Fibroblast of skin of right biceps (primary cell): ENCODE results near the gene UBE2F.

ENCODE experiments used
- DNase-seq: peaks from one replicate; pipeline ENCODE4 v3.0.0-alpha.2; 2013

The UBE2F gene, protein sequence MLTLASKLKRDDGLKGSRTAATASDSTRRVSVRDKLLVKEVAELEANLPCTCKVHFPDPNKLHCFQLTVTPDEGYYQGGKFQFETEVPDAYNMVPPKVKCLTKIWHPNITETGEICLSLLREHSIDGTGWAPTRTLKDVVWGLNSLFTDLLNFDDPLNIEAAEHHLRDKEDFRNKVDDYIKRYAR

DNA sequence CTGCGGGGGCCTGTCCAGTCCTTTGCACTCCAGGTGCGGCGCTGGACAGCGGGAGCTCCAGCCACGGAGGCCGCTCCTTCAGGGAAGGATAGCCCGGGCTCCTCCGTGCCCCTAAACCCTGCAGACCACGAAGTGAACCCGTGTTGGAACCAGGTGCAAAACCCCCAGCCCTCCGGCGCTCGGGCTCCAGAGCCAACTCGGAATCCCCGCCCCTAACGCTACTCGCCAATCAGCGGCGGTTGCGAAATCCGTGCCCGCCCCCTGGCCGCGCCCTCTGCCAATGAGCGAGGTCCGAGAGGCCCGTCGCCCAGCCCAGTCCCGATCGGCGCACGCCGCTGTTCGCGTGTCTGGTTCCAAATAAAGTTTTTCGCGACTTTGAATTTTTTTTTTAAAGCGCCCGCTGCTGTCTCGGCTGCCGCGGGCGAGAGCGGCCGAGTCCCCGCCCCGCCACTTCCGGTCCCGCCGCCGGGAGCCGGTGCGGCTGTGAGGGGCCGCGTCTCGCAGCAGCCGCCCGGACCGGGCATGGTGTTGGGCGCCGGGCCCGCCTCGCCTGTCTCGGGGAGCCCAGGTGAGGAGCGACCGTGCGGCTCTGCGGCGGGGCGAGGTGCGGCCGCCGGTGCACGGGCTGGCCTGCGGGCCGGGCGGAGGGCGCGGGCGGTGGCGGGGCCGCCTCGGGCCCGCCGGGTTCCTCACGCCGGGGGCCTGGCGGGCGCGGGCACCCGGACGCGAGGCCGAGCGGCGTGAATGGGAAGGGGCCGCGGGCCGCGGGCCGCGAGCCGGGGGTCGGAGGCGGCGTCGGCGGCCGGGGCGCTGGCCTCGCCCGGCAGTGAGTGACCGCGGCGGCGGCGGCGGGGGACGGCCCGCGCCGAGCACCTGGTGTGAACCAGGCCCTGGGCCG lies at the start of gene UBE2F:
Gene UBE2F (plus strand): TSS at position 450 of the 898 bp plus-strand sequence. CDS start 6,094 bp downstream, outside the sequence.
- DNase-seq, result peak; percentile 97

DNA sequence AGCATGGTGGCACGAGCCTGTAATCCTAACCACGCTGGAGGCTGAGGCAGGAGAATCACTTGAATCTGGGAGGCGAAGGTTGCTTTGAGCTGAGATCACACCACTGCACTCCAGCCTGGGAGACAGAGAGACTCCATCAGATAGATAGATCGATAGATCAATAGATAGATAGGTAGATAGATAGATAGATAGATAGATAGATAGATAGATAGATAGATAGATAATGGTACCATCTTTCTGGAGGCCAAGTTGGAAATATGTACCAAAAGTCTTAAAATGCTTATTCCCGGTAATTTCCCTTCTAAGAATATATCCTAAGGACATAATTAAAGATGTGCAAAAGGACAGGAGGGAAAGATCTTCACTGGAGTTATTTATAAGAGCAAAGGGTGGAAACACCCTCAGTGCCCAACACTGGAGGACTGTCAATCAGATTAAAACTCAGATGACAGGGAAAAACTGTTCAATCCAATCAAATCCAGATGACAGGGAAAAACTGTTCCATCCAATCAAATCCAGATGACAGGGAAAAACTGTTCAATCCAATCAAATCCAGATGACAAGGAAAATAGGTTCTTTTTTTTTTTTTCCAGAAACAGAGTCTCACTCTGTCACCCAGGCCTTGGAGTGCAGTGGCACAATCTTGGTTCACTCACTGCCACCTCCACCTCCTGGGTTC lies 49.0 kb upstream of the UBE2F start:
- DNase-seq, result no peak

DNA sequence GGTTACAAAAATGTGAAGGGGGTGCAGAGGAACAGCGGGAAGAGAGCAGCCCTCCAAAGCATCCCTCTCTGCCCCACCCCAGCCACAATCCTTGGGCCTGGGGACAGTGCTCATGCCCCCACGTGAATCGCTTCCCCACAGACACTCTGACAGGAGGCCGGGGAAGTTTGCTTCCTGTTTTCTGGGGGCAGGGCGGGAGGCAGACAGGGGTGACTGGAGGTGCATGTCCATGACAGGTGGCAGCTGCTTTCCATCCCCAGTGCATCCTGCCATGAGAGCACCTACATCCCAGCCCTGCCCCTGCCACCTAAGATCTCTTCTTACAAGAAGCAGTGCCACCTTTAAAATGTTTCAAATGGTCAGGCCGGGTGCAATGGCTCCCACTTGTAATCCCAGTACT lies 47.2 kb upstream of the UBE2F start:
- DNase-seq, result no peak

DNA sequence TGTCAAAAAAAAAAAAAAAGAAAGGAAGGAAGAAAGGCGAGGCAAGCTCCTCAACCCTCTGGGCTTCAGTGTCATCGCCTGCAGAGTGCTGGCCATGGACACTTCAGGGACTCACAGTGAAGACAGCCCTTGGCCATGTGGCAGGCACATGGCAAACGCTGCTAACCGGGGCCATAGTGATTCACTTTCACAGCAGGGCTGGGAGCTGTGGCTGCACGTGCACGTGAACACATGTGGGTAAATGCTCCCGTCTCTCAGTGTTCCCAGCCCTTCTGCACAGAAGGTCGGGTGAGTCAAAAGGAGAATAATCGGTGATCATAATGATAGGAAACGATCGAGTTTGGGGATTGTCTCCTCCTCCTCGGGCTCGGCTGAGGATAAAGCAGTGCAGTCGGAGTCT lies 46.1 kb upstream of the UBE2F start:
- peak; percentile 48 for DNase-seq

DNA sequence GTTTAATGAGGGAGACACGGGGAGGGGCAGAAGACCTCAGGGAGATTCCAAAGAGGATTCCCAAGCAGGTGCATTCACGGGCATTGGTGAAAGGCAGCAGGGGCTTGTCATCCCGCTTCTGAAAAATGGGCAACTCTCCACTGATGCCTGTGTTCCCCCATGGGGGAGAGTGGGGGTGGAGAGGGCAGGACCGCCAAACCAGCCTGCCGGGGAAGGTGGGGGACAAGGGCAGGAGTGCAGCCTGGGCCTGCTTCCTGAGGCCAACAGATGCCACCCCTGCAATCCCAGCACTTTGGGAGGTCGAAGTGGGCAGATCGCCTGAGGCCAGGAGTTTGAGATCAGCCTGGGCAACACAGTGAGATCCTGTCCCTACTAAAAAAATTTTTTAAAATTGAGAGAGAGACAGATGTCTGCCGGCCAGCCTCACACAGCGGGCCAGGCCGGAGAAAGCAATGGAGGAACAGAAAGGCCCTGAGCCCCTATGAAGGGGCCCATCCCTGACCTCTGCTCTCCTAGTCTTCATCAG lies 44.8 kb upstream of the UBE2F start:
- DNase-seq, result no peak

DNA sequence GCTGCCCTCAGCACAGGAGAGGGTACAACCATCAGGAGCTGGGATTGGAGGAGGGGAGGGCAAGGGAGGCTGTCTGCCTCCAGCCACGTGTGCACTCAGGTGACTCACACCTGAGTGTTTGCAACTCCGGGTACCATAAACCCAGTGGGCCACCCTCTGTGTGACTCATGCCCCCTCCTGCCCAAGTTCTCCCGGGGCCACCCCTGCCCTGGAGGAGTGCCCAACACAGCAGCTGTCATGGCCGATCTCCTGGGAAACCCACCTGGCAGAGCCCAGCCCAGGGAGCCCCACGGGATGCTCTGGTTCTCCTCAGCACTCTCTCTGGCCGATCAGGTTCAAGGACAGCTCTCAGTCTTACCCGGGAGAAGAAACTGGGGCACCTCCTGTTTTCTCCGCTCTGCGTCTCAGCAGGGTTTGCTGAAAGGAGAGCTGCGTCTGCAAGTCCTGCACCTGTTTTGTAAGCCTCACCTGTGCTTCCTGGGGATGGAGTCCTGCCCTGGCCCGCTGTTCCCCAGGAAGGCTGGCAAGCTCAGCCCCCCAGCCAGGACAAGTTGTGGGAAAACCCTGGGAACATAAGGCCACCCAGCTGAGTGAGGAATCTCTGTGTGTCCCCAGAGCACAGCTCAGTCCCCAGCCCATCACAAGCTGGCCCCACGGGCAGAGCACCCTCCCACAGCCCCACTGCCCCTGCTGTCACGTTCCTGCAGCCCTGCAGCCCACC lies 44.0 kb upstream of the UBE2F start:
- DNase-seq, result no peak

DNA sequence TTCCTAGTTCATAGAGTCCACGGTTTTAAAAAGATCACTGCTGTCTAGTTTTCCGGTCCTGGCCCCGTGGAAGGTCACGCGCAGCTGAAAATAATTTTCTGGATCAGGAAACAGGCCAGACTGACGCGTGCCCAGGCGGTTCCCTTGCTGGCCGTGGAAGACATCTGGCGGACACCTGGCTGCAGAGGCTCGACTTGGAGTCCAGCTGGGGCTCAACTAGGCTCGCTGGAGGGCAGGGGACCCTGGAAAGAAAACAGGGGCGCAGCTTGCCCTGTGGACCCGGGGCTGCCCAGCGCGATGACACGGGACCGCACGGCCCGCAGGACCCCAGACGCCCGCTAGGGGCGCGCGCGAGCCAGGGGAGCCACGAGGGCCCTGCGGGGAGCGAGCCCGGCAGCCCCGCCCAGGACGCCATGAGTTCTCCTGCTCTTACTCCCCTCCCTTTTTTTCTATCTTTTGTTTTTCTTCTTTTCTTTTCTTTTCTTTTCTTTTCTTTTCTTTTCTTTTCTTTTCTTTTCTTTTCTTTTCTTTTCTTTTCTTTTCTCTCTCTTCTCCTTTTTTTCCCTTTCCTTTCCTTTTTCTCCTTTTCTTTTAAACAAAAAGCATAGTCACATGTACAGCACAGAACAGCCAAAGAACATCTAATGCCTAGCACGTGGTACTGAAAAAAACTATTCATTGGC lies 43.2 kb upstream of the UBE2F start:
- DNase-seq, result peak; percentile 63

DNA sequence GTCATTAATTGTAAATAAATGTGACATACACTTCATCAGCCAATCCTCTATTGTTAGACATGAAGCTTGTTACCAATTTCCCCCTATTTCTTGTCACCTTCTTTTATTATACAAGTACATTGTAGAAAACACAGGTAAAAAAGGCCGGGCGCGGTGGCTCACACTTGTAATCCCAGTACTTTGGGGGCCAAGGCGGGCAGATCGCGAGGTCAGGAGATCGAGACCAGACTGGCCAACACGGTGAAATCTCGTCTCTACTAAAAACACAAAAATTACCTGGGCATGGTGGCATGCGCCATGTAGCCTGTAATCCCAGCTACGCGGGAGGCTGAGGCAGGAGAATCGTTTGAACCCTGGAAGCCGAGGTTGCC lies 42.7 kb upstream of the UBE2F start:
- no peak for DNase-seq

DNA sequence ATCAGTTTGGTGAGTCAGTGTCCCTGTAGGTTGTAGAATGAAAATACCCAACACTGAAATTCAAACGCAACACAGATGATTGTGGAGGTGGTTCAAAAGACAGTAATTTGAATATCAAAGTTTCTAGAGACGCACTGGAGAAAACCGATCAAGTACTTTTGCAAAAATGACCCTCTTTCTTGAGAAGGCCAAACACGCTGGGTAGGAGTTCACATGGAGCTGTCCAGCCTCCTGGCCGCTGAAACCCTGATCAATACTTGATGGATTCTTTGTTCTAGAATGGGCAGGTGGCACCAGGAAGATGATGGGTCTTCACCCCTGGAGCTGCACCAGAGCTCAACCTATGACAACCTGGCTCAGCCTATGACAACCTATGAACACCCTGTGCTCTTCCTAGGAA lies 39.7 kb upstream of the UBE2F start:
- no peak for DNase-seq

DNA sequence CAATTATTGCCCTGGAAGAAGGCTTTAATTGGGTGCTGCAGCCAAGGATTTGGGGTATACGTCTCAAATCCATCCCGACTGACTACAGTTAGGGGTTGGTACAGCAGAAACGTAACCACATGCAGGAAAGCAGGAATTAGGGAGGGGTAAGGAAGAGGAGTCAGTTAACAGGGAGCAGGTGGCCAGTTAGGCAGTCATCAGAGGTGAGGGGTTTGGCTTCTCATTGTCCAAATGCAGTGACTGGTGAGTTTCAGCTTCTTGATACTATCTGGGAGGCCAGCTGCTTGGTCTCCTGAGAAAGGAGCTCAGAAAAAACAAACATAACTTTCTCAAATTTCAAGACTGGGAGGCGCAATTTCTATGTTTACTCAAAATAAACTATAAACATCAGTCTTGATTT lies 38.8 kb upstream of the UBE2F start:
- DNase-seq, result no peak

DNA sequence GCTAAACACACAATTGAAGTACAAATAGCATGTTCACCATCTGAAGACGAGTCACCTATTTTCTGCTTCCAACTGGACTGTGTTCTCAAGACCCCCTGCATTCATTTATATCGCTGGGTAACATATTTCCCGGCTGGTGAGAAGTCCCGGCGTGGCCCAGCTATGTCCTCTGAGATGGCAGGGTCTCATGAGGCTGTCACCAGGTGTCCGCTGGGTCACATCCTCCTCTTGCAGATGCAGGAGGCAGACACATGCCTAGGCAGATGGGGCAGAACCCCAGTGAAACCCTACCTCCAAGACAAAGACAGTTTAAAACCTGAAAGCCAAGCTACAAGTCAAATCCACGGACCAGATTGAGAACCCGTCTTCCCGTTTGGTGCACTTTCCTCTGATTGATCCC lies 36.8 kb upstream of the UBE2F start:
- no peak for DNase-seq

DNA sequence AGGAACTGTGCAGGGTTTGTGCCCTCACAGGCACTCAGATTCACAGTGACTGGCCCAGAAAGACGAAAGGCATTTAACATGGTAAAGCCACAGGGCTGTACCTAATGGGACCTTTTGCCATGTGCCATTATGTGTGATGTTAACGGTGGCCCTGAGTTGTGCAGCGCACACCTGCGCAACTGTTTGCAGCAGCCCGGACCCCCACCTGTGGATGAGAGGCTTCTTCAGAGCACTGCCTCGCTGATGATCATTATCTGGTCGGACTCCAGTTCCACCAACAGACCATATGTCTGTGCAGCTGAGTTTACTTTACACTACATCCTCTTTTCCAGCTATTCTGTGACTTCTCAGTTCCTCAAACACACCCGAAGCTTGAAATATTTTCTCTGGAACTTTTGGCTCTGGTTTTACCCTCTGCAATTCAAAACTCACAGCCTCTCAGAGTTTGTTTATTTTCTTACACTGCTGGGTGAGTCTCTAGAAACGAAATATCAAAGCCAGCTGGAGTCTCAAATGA lies 35.6 kb upstream of the UBE2F start:
- peak; percentile 26 for DNase-seq

DNA sequence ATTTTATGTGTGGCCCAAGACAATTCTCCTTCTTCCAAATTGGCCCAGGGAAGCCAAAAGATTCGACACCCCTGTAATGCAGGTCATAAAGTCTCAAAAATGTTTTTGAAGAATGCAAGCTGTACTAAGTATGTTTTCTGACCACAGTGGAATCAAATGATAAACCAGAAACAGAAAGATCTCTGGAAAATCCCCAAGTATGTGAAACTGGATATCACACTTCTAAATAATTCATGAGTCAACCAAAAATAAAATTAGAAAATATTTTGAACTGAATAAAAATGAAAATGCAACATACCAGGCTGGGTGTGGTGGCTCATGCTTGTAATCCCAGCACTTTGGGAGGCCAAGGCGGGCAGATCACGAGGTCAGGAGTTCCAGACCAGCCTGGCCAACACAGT lies 34.1 kb upstream of the UBE2F start:
- peak; percentile 76 for DNase-seq

DNA sequence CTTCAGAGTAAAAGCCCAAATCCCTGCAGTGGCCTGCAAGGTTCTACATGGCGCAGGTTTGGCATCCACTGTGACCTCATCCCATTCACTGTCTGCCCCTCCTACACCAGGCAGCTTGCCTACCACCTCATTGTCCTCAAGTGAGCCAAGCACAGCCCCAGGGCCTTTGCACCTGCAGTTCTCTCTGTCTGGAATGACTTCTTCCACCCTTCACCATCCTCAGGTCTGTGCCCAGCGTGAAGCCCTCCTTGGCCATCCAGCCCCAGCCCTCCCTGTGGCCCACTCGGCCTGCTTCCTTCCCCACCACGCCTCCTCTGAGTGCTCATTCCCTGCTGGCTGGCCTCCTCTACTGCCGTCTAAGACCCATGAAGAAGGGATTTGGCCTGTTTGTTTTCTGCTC lies 32.6 kb upstream of the UBE2F start:
- no peak for DNase-seq

DNA sequence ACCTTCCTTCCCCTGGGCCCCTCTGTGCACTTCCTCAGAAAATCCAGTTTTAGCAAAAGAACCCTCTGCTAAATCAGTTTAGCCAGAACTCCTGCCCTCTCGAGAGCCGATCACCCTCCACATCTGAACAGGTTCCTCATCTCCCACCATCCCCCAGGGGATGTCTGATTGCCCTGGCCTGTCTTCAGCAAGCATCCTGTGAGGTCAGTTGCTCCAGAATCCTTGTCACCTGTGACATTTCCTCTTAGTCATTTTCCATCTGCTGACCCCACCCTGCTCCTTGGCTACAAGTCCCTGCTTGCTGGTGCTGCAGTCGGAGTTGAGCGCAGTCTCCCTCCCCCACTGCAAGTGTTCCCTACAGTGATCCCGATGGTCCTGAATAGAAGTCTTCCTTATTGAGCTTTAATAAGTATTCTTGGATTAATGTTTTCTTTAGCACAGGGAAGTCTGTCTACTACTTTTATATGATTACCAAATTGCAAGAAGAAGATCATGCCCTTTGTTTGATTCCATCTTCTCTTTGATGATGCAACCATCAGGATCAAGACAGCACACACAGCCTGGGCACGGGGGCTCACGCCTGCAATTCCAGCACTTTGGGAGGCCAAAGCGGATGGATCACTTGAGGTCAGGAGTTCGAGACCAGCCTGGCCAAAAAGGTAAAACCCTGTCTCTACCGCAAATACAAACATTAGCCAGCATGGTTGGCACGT lies 30.9 kb upstream of the UBE2F start:
- no peak for DNase-seq

DNA sequence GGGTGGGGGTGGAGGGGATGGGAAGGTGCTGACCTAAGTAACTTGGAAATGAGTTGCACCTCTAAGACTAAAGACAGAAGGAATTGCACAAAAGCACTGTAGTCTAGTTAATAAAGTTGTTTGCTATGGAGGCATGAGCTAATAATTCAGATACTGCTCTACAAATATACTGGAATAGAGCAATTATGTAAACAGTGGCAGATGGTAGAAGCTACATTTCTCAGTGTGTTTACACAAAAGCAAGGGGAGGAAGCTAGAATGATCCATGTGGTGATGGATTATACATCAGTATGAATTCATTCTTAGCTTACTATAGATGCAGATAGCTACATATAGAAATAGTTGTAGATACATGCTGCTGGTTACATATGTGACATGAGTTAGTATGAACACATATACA lies 27.6 kb upstream of the UBE2F start:
- DNase-seq, result no peak

DNA sequence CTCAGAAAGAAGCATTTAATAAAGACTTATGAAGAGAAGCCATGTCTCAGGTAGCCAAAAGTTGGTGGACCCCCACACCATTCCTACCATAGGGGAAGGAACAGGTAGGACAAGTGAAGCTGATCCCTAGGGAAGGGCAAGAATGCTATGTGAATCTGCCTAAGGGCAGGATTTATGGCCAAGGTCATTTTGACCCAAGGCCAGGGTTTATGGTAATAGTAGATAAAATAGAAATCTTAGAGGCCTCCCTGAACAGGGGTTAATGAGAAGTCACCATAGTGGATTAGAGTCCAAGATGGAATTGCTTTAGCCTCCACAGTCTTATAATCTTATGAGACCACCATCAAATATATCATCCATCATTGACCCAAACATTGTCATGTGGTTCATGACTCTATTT lies 26.0 kb upstream of the UBE2F start:
- DNase-seq, result no peak

DNA sequence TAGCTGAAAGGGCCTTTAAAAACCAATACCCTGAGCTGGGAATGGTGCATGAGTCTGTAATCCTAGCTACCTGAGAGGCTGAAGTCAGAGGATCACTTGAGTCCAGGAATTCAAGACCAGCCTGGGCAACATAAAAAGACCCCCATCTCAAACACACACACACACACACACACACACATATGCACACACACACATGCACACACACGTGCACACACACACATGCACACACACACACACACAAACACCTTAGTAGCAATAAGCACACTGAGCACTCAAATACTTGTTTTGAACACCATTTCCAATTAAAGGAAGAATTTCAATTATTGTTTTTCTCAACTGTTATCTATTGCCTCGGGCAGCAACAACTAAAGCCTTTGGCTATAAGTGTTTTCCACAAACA lies 25.6 kb upstream of the UBE2F start:
- no peak for DNase-seq

DNA sequence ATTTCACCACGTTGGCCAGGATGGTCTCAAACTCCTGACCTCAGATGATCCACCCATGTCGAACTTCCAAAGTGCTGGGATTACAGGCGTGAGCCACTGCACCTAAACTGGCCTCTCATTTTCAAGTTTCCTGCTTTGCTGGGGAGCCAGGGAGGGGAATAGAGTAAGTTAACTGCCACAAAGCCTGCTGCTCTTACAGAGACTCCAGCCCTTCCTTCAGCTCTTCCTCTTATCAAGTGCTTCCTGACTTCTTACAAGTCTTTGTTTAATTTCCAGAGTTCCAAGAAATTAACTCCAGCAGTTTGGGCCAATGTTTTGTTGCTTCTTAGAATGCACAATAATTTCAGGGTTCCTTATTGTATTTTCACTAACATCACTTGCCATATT lies 24.3 kb upstream of the UBE2F start:
- DNase-seq, result no peak

DNA sequence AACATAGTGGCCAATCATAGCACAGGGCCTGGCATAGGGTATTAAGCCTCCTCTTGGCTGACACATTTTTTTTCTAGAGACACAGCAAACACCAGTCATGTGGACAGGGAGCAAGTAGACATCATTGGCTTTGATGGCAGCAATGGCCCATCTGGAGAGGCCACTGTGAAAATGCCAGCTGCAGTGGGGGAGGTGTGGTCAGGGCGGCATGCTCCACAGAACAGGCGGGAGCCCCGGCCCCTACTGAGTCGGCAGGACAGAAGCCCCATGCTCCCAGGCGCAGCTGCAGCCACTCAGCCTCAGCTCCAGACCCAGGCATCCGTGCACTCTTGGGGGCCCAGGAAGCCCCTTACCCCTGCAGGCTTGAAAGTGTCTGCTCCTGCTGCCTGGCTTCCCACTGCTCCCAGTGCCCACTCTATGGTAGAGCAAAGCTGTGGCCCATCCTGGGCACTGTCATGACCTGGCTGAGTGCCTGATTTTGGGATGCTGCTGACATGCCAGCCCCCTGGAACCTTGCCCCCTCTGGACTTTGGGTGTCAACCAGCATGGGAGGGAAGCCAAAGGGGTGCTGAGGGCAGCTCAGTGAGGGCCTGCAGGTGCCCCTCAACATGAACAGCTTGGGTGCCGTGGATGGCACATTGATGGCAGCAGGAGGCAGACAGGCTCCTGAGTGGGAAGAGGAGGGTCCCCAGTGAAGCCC lies 23.3 kb upstream of the UBE2F start:
- DNase-seq, result no peak

DNA sequence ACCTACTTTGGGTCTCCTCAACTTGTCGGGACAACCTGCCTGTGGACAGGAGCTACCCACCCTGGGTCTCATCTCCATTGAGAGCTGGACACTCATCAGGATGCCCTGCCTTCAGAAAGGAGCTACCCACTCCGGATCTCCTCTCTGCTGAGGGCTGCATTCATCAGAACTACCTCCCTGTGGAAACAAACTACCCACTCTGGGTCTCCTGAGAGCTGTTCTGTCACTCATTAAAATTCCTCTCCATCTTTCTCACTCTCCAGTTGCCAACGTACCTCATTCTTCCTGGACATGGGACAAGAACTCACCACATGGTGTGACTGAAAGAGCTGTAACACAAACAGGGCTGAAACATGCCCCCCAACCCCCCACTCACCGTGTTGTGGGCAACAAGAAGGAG lies 22.5 kb upstream of the UBE2F start:
- no peak for DNase-seq
